Retinal pigment epithelial cell (primary cell): ENCODE results near the gene NTNG2.
A peak's percentile ranks its signal among the peaks of the same experiment; 100 is the strongest.

ENCODE experiments used
- DNase-seq: peaks from one replicate; pipeline ENCODE4 v3.0.0-alpha.2; 2010; ENCODE audit warnings: low read depth
- H3K4me3 ChIP-seq: 2 replicates; pipeline ENCODE4 v1.5.1; 2011; ENCODE audit warnings: mild to moderate bottlenecking, low read length, control low read depth, moderate library complexity
- CTCF ChIP-seq: conservative IDR thresholded peaks from 2 replicates; pipeline ENCODE4 v1.5.1; 2011; ENCODE audit warnings: low read depth, low read length, control low read depth, inconsistent platforms

NTNG2 gene

GRCh38 chr9:132161743-132162184 is at the start of gene NTNG2:
Gene NTNG2, plus strand, starts transcription at chr9:132162058. Its CDS starts 4,774 bp downstream, at chr9:132166832.
- DNase-seq = no peak
- no peak for TF ChIP-seq CTCF
- H3K4me3 ChIP-seq = peak within 1 kb of the TSS; percentile 51

GRCh38 chr9:132114102-132114707 is 47.7 kb upstream of the NTNG2 start:
- DNase-seq = peak; percentile 22
- no peak overlapping the region for H3K4me3 ChIP-seq
- TF ChIP-seq CTCF = no peak

- no peak overlapping the region for H3K4me3 ChIP-seq
- TF ChIP-seq CTCF = no peak
- no peak for DNase-seq
Measured at GRCh38 chr9:132116583-132116982, 45.3 kb upstream of the NTNG2 start.

GRCh38 chr9:132117694-132118093 is 44.2 kb upstream of the NTNG2 start:
- no peak for DNase-seq
- TF ChIP-seq CTCF = no peak
- no peak overlapping the region for H3K4me3 ChIP-seq

GRCh38 chr9:132121021-132121420 is 40.8 kb upstream of the NTNG2 start:
- no peak overlapping the region for H3K4me3 ChIP-seq
- TF ChIP-seq CTCF = no peak

GRCh38 chr9:132124800-132125199 is 37.1 kb upstream of the NTNG2 start:
- no peak for TF ChIP-seq CTCF
- DNase-seq = no peak
- H3K4me3 ChIP-seq = no peak overlapping the region

More at GRCh38 chr9:132121021-132121420, 40.8 kb upstream of the NTNG2 start:
- no peak for DNase-seq

- H3K4me3 ChIP-seq = no peak overlapping the region
- no peak for DNase-seq
- no peak for TF ChIP-seq CTCF
Measured at GRCh38 chr9:132125361-132125760, 36.5 kb upstream of the NTNG2 start.
